Neuronal stem cell (in vitro differentiated cells): ENCODE measurements around the gene UMOD.

Experiments used
- DNase-seq: peaks from one replicate; pipeline ENCODE4 v3.0.0-alpha.2; 2013; ENCODE audit warnings: low spot score
- H2AFZ ChIP-seq: one replicate; pipeline ENCODE4 v1.6.1; 2013; ENCODE audit warnings: mild to moderate bottlenecking, low read length, inconsistent platforms
- H2AK5ac ChIP-seq: 2 replicates; pipeline ENCODE4 v1.6.1; 2013; ENCODE audit warnings: low read depth, mild to moderate bottlenecking, inconsistent platforms, low read length, moderate library complexity, mixed read lengths
- H2BK120ac ChIP-seq: 2 replicates; pipeline ENCODE4 v1.6.1; 2013; ENCODE audit warnings: low read depth, mild to moderate bottlenecking, inconsistent platforms, low read length, moderate library complexity, mixed read lengths
- H2BK12ac ChIP-seq: one replicate; pipeline ENCODE4 v1.6.1; 2013; ENCODE audit warnings: low read length, inconsistent platforms
- H2BK15ac ChIP-seq: 2 replicates; pipeline ENCODE4 v1.6.1; 2013; ENCODE audit warnings: mild to moderate bottlenecking, low read length, inconsistent platforms, mixed read lengths
- H2BK5ac ChIP-seq: one replicate; pipeline ENCODE4 v1.6.1; 2013; ENCODE audit warnings: inconsistent platforms, mild to moderate bottlenecking, low read length, moderate library complexity
- H3K14ac ChIP-seq: one replicate; pipeline ENCODE4 v1.6.1; 2013; ENCODE audit warnings: low read length, inconsistent platforms
- H3K18ac ChIP-seq: 2 replicates; pipeline ENCODE4 v1.6.1; 2013; ENCODE audit warnings: low read length, inconsistent platforms
- H3K23ac ChIP-seq: 2 replicates; pipeline ENCODE4 v1.6.1; 2013; ENCODE audit warnings: low read depth, mild to moderate bottlenecking, mixed read lengths, low read length, inconsistent platforms; ENCODE audit not compliant: poor library complexity
- H3K27ac ChIP-seq: replicated peaks from 3 replicates; pipeline ENCODE4 v1.5.1; 2013; ENCODE audit warnings: low read length, inconsistent platforms
- H3K27me3 ChIP-seq, 3 experiments: 2 replicates each; pipeline ENCODE4 v1.6.1; 2013; ENCODE audit warnings: low read length in 3 of 3, mild to moderate bottlenecking in 2 of 3, inconsistent platforms in 1 of 3, low read depth in 1 of 3, mixed read lengths in 1 of 3, moderate library complexity in 1 of 3; ENCODE audit not compliant: control insufficient read depth in 3 of 3, insufficient read depth in 3 of 3
- H3K36me3 ChIP-seq, 2 donors: replicated peaks in 1 of 2; 2 replicates each; pipeline ENCODE4 v1.6.1; 2013; ENCODE audit warnings: low read length in 2 of 2; ENCODE audit not compliant: control insufficient read depth in 2 of 2, insufficient read depth in 2 of 2
- H3K4ac ChIP-seq: 2 replicates; pipeline ENCODE4 v1.6.1; 2013; ENCODE audit warnings: inconsistent platforms, mild to moderate bottlenecking, low read length, moderate library complexity
- H3K4me1 ChIP-seq, 2 donors: 1 replicate in 1 of 2; 2 replicates in 1 of 2; pipeline ENCODE4 v1.6.1; 2013; ENCODE audit warnings: low read length in 2 of 2, low read depth in 1 of 2; ENCODE audit not compliant: control insufficient read depth in 2 of 2, insufficient read depth in 1 of 2
- H3K4me2 ChIP-seq: one replicate; pipeline ENCODE4 v1.6.1; 2013; ENCODE audit warnings: mild to moderate bottlenecking, low read length, inconsistent platforms; ENCODE audit not compliant: insufficient read depth, poor library complexity, severe bottlenecking
- H3K4me3 ChIP-seq, 2 donors: 2 replicates each; pipeline ENCODE4 v1.5.1; 2013; ENCODE audit warnings: low read length in 2 of 2, mild to moderate bottlenecking in 2 of 2, inconsistent platforms in 1 of 2, moderate library complexity in 1 of 2
- H3K79me1 ChIP-seq: one replicate; pipeline ENCODE4 v1.6.1; 2013; ENCODE audit warnings: low read depth, mild to moderate bottlenecking, inconsistent platforms, low read length, moderate library complexity
- H3K9ac ChIP-seq: one replicate; pipeline ENCODE4 v1.6.1; 2013; ENCODE audit warnings: mild to moderate bottlenecking, low read depth, low read length, inconsistent platforms; ENCODE audit not compliant: poor library complexity
- H3K9me3 ChIP-seq, 2 donors: replicated peaks in 1 of 2; 2 replicates each; pipeline versions ENCODE3 to v1.6.1; 2013; ENCODE audit warnings: low read length in 2 of 2, mild to moderate bottlenecking in 2 of 2, inconsistent platforms in 1 of 2, low read depth in 1 of 2, mixed read lengths in 1 of 2, moderate library complexity in 1 of 2; ENCODE audit not compliant: control insufficient read depth in 2 of 2, insufficient read depth in 1 of 2
- H4K8ac ChIP-seq: one replicate; pipeline ENCODE4 v1.6.1; 2013; ENCODE audit warnings: low read depth, mild to moderate bottlenecking, inconsistent platforms, low read length, moderate library complexity
- H4K91ac ChIP-seq: one replicate; pipeline ENCODE4 v1.6.1; 2013; ENCODE audit warnings: low read length, low read depth, mild to moderate bottlenecking, inconsistent platforms; ENCODE audit not compliant: poor library complexity
- WGBS, 2 donors: extraction: QIAGEN DNeasy Blood & Tissue Kit; methylation state at CpG; one replicate each; pipeline ENCODE4 v1.1.7; 2013; ENCODE audit warnings: missing lambda C conversion rate in 2 of 2, mixed read lengths in 1 of 2; ENCODE audit not compliant: insufficient read length in 2 of 2, insufficient replicate concordance in 1 of 2; ENCODE audit errors: extremely low coverage in 2 of 2; 5-methylcytosine and 5-hydroxymethylcytosine counted together

Gene UMOD

GRCh38 chr16:20385844-20386832 lies 33.6 kb upstream of the UMOD start:
- Histone ChIP-seq H4K91ac (no peak overlapping the region), H3K79me1 (no peaks in the 10 kb centered on the region), H3K36me3 (no peaks in the 10 kb centered on the region), H3K4ac (no peak overlapping the region), H3K9ac (no peak overlapping the region), H2BK120ac (no peak overlapping the region), H2AFZ (peak overlapping the region; percentile 49), H3K27me3 (no peaks in the 10 kb centered on the region), H4K8ac (no peak overlapping the region), H3K14ac (no peak overlapping the region), H3K4me1 (peaks cover 2 to 3% of the 10 kb centered on the region in 2 donors), H3K9me3 (no peaks in the 10 kb centered on the region), H3K18ac (no peak overlapping the region), H2AK5ac (no peak overlapping the region), H3K27ac (no peak overlapping the region), H2BK12ac (no peak overlapping the region), H2BK15ac (no peak overlapping the region), H3K4me3 (peak overlapping the region in 1 of 2 donors; percentile 28), H3K4me2 (peak overlapping the region; percentile 27), H3K23ac (no peak overlapping the region), H2BK5ac (no peak overlapping the region)
- no CpG with 5 or more reads among the region's 30 CpGs for WGBS, 2 donors
- DNase-seq, result peak; percentile 64

DNA sequence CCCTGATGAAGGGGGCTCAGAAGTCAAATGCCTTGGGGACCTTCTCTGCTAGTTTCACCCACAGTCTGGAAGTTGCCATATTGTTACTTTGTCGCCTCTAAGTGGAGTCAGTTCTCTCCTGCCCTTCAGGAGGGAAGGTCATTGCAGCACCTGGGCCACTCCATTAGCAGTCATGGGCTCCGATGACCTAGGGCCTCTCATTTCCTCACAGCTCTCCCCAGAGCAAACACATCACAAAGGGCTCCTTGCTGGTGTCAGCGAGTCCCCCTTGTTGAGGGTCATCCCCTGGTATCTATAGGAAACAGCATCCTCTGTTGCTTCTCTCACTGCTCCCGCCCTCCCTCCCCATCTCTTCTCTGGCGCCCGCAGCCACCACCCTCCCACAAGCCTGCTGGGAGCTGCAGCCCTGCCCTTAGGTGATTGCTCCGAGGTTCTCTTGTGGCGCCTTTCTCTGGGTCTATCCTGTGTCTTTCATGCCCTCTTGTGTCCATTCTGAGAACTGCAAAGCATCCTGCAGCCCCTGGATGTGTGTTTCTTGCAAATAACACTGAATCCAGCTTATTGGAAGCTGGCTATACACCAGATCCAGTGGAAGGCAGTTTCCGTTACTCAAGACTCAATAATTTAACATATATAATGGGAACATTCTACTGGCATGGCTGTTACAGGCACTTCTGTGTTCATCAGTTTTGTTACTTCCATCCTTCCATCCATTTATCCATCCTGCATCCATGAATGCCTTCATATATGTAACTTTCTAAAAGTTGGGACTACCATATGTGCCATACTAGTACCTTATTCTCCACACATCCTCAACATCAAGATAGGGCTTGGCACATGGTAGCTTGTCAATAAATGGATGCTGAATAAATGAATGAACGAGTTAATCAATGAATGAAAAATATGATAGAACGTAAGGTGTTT lies 30.9 kb upstream of the UMOD start:
- Histone ChIP-seq H3K79me1 (no peaks in the 10 kb centered on the region), H2BK12ac (no peak overlapping the region), H3K23ac (no peak overlapping the region), H3K27me3 (no peaks in the 10 kb centered on the region), H3K36me3 (no peaks in the 10 kb centered on the region), H4K8ac (no peak overlapping the region), H3K4me2 (no peak overlapping the region), H3K4me1 (peaks cover 2 to 3% of the 10 kb centered on the region in 2 donors), H3K27ac (no peak overlapping the region), H2AFZ (no peak overlapping the region), H2BK5ac (no peak overlapping the region), H3K14ac (no peak overlapping the region), H2BK15ac (no peak overlapping the region), H2AK5ac (no peak overlapping the region), H3K9ac (no peak overlapping the region), H3K9me3 (no peaks in the 10 kb centered on the region), H3K18ac (no peak overlapping the region), H3K4ac (no peak overlapping the region), H2BK120ac (no peak overlapping the region), H3K4me3 (no peak overlapping the region), H4K91ac (no peak overlapping the region)
- DNase-seq, result peak; percentile 72
- whole genome bisulfite sequencing, 2 donors, result no CpG with 5 or more reads among the region's 11 CpGs

- no CpG with 5 or more reads among the region's 7 CpGs for WGBS, 2 donors
These were observed 29.9 kb upstream of the UMOD start for GRCh38 chr16:20382202-20382948.

More at GRCh38 chr16:20382202-20382948, 29.9 kb upstream of the UMOD start:
- H3K9me3 ChIP-seq, result no peaks in the 10 kb centered on the region
- no peak overlapping the region for H2BK12ac ChIP-seq
- no peak overlapping the region for H3K18ac ChIP-seq
- no peak overlapping the region for H3K9ac ChIP-seq
- peaks cover 2 to 3% of the 10 kb centered on the region in 2 donors for H3K4me1 ChIP-seq
- no peak overlapping the region for H3K14ac ChIP-seq
- H2BK120ac ChIP-seq, result no peak overlapping the region
- H2AK5ac ChIP-seq, result no peak overlapping the region
- H3K23ac ChIP-seq, result no peak overlapping the region
- no peak overlapping the region for H4K91ac ChIP-seq
- no peak overlapping the region for H4K8ac ChIP-seq
- H2BK5ac ChIP-seq, result no peak overlapping the region
- DNase-seq, result no peak
- no peaks in the 10 kb centered on the region for H3K36me3 ChIP-seq
- H3K79me1 ChIP-seq, result no peaks in the 10 kb centered on the region
- H3K27me3 ChIP-seq, result no peaks in the 10 kb centered on the region
- no peak overlapping the region for H3K4me3 ChIP-seq
- H3K4ac ChIP-seq, result no peak overlapping the region
- H3K4me2 ChIP-seq, result no peak overlapping the region
- no peak overlapping the region for H3K27ac ChIP-seq
- H2AFZ ChIP-seq, result no peak overlapping the region
- H2BK15ac ChIP-seq, result no peak overlapping the region
